ENCODE results near the gene GALNTL6.

GALNTL6 gene

DNA sequence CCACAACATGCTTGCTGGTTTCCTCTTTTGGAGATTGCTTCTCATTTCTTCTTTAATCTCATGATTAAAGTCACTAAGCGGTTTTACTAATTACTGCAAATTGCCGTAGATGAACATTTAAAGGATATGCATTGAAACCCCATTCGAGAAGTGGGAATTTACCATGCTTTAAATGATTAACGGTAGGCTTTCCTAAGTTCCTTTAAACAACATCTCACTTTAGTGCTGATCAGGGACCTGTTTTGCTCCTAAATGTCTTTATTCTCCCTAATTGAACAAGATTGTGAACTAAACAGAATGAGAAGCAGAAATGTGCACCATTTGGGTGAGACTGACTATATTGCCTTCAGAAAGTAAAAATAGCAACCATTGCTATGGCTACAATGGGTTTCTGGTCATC is 430.3 kb downstream of the GALNTL6 start:
- DNase-seq: no peak

- peak; percentile 5 for DNase-seq
Measured at GRCh38 chr4:172245516-172245915, 432.3 kb downstream of the GALNTL6 start.

DNA sequence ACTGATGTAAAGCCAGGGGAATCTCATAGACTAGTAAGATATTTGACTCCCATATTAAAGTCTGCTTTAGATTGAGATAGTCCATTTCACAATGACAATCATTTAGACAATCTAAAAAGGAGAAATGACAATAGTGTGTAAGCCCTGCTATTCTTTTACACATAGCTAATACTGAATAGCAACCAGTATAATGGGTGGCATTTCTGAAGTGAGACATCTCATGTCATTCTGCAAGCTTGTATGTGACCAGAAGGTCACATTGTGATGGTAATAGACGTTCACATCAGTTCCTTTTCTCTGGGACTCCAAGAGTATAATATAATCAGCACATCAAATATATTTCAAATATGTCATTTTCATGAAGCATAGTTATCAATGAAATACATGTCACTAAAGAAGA is 440.2 kb downstream of the GALNTL6 start:
- no peak for DNase-seq

GRCh38 chr4:172256820-172257219 is 443.6 kb downstream of the GALNTL6 start:
- DNase-seq: no peak

GRCh38 chr4:172270397-172270796 is 457.2 kb downstream of the GALNTL6 start:
- peak; percentile 4 for DNase-seq

DNA sequence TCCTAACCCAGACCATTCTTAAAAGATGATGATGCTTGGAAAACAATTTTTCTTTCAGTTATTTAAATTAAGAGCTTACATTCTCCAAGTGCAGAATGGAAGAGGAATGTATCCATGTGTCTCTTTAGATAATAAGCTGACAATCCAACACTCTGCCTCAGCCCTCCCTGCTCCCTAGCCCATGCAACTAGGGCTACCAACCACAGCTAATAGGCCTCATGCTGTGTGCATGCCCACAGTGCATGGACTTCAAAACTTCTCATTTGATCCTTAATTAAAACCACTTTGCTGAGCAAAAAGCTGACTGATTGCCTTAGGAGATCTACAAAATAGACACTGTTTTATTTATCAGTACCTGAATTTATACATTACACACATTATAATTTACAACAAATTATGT is 473.9 kb downstream of the GALNTL6 start:
- DNase-seq: no peak

- no peak for DNase-seq
Measured at GRCh38 chr4:172305698-172306097, 492.5 kb downstream of the GALNTL6 start.

- DNase-seq: no peak
Measured at GRCh38 chr4:172308078-172308477, 494.9 kb downstream of the GALNTL6 start.

DNA sequence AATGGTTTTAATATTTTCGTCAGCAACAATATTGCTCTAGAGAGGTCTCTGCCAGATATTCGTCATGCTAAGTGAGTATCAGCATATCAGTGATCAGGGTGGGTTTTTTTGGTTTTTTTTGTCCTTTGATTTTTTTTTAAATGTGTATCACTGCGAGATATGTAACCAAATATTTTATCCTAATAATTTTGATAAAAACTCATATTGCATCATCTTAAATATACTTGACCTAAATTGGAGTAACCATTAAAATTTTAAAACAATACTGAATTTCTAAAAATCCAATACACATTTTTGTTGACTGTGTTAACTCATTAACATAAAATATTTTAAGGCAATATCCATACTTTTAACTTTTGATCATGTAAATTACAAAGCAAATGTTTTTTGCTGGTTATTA is 498.5 kb downstream of the GALNTL6 start:
- DNase-seq: no peak

DNA sequence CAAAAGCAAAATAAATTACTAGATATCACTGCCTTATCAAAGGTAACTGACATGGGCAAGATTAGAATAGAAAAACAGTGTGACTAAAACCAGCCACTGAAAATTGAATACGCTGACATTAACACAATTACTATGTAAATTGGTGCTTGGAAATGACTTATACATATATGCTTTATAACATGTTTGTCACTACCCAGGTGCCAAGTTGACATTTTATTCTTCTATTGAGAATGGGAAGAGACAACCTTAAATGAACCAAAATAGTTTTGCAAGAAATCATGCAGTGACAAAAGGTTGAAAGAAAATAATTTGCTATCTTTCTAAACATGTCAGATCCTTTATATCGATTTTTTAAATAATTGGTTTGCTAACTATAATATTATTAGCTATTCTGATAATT is 510.1 kb downstream of the GALNTL6 start:
- no peak for DNase-seq

GRCh38 chr4:172344308-172344938 is 531.2 kb downstream of the GALNTL6 start:
- DNase-seq: no peak

- no peak for DNase-seq
Measured at GRCh38 chr4:172348426-172348825, 535.2 kb downstream of the GALNTL6 start.

GRCh38 chr4:172352356-172352755 is 539.2 kb downstream of the GALNTL6 start:
- DNase-seq: no peak

DNA sequence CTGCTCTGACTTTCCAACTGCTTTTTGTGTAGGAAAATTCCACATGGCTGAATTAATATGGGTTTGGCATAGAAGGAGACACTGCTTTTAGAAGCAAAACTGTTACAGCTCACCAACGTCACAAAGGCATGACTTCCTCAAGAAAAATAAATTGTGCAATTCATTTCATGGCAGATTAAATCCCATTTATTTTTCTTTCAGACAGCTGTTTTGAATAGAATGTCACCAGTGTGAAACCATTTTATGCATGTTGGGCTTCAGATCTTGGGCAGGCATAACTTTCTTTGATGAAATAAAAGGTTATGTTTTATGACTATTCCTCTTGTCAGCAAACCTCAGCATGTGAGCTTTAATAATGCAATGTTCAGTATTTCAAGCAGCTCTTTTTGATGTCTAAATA is 542.8 kb downstream of the GALNTL6 start:
- DNase-seq: peak; percentile 30

GRCh38 chr4:172357006-172357540 is 543.9 kb downstream of the GALNTL6 start:
- DNase-seq: no peak

DNA sequence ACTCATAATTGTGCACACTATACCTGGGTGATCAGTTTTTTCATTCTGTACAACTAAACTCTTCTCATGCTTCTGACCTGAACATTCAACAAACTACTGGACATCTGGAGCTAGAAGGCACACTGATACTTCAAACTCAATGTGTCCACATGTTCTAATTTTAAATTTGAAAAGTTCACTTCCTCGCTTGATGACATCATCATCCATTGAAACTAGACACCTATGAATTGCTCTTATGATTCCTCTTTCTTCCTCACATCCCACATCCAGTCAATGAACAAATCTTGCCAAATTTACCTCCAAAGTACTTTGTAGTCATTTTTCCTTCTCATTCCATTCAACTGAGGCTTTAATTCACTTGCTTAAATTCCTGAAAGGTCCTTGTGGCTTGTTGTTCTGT is 549.4 kb downstream of the GALNTL6 start:
- DNase-seq: no peak

- DNase-seq: no peak
Measured at GRCh38 chr4:172369471-172369959, 556.3 kb downstream of the GALNTL6 start.

GRCh38 chr4:172377486-172378140 is 564.4 kb downstream of the GALNTL6 start:
- DNase-seq: no peak

DNA sequence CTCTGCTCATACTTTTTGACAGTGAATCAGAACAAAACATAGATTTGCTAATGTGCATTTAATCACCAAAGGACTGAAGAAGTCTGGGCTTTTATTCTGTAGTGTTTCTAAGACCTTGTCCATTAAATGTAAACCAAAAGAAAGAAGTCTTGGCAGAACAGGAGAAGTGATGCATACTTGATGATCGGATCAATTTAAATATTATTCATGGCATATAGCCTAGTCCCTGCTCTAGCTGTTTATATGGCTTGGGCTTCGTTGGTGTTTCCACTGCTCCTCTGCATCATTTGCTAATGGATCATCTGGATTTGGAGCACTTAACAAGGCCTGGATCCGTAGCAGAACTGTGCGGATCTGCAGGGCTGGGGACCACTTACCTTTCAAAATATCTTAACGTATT is 566.6 kb downstream of the GALNTL6 start:
- no peak for DNase-seq

DNA sequence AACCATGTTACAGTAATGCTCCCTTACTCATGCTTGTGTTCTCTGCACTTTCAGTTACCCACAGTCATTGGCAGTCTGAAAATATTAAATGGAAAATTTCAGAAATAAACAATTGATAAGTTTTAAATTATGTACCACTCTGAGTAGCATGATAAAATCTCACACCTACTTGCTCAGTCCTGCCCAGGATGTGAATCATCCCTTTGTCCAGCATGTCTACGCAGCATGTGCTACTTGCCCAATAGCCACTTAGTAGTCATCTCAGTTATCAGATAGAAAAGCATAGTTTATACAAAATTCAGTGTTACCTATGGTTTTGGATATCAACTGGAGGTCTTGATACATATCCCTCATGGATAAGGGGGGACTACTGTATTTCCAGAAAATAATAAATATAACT is 577.1 kb downstream of the GALNTL6 start:
- DNase-seq: no peak

DNA sequence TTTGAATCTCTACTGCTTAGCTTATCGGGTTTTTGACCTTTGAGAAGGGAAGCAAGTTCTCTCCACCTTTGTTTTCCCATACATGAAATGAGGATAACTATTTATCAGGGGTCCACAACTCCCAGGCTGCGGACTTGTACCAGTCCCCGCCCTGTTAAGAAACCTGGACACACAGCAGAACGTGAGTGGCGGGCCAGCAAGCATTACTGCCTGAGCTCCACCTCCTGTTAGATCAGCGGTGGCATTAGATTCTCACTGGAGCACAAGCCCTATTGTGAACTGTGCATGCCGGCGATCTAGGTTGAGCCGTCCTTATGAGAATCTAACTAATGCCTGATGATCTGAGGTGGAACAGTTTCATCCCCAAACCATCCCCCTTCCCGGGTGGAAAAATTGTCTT is 579.5 kb downstream of the GALNTL6 start:
- no peak for DNase-seq

DNA sequence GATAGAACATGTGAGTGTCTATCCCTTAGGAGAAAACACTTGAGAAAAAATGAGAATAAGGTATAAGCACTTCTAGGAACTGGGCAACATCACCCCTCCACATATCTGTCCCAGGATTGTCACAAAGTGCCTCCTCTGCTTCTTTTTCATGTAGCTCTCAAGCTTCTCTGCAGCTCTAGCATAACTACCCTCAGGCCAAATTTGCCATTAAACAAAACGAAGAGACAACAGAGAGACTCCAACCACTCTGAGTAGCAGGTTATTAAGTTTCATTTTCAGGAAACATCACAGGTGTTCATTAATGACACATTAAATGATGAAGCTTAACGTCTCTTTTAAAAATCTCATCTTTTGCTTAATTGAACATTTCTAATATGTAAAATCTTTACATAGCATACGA is 580.0 kb downstream of the GALNTL6 start:
- no peak for DNase-seq

- no peak for DNase-seq
Measured at GRCh38 chr4:172404676-172405075, 591.5 kb downstream of the GALNTL6 start.

DNA sequence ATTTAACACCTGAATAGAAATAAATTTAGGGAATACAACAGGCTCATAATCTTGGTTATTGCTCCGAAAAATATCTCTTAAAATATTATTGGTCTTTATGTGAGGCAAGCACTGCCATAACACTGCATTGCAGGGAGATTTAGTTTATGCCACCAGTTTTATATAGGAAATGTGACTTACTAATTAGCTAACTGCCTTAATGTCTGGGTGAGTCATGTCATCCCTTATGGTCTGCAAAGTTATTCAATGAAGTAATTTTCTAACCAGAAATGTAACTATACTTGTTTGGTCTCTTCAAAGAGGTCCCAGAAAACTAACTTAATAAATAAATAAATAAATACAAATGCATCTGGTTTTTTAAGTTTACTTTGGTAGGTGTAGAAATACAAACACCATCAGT is 597.2 kb downstream of the GALNTL6 start:
- DNase-seq: peak; percentile 2

- no peak for DNase-seq
Measured at GRCh38 chr4:172411149-172411548, 597.9 kb downstream of the GALNTL6 start.

Data from fibroblast of upper back skin (primary cell).